Nucleus accumbens (tissue), 56 donors: ENCODE results near the gene CEP85L.

ENCODE experiments used
- DNase-seq, 56 donors: peaks; one replicate each; lab custom pipeline; 2025; lab: John Stamatoyannopoulos, UW

The CEP85L gene

GRCh38 chr6:118551063-118552053, 100.0 kb downstream of the CEP85L start:
- no peak for DNase-seq

GRCh38 chr6:118548613-118549012, 102.8 kb downstream of the CEP85L start:
- no peak for DNase-seq

GRCh38 chr6:118548136-118548535, 103.3 kb downstream of the CEP85L start, which contains the start of gene PLN:
Gene PLN, plus strand, starts transcription at chr6:118548296. Its CDS starts 10,626 bp downstream, at chr6:118558922.
- no peak for DNase-seq

GRCh38 chr6:118546880-118547218, 104.5 kb downstream of the CEP85L start:
- no peak for DNase-seq

GRCh38 chr6:118546164-118546879, 105.1 kb downstream of the CEP85L start:
- no peak for DNase-seq

- DNase-seq, result no peak
These were observed 107.3 kb downstream of the CEP85L start for GRCh38 chr6:118544105-118544504.

GRCh38 chr6:118542184-118542952, 109.0 kb downstream of the CEP85L start:
- no peak for DNase-seq

- no peak for DNase-seq
These were observed 113.8 kb downstream of the CEP85L start for GRCh38 chr6:118537574-118537973.

GRCh38 chr6:118536478-118536877, 114.9 kb downstream of the CEP85L start:
- DNase-seq, result no peak

- no peak for DNase-seq
These were observed 116.1 kb downstream of the CEP85L start for GRCh38 chr6:118535176-118535844.

GRCh38 chr6:118530942-118531341, 120.4 kb downstream of the CEP85L start:
- no peak for DNase-seq

GRCh38 chr6:118529756-118530155, 121.6 kb downstream of the CEP85L start:
- no peak for DNase-seq

GRCh38 chr6:118528129-118528528, 123.3 kb downstream of the CEP85L start:
- DNase-seq, result no peak

- no peak for DNase-seq
These were observed 125.2 kb downstream of the CEP85L start for GRCh38 chr6:118525913-118526780.

GRCh38 chr6:118524686-118525085, 126.7 kb downstream of the CEP85L start:
- DNase-seq, result no peak

GRCh38 chr6:118523216-118523615, 128.2 kb downstream of the CEP85L start:
- DNase-seq, result no peak

GRCh38 chr6:118522422-118522821, 129.0 kb downstream of the CEP85L start:
- DNase-seq, result no peak

- DNase-seq, result no peak
These were observed 136.7 kb downstream of the CEP85L start for GRCh38 chr6:118514689-118515088.
